Activated CD4-positive, alpha-beta T cell treated with anti-CD3 and anti-CD28 coated beads, Interleukin-2, amount 50 U/mL, for 48 hours (primary cell): Measurements from ENCODE around the gene MED15.

Experiments
- DNase-seq, 2 experiments: peaks; one replicate each; pipeline ENCODE4 v3.0.0-alpha.2; 2020

Gene MED15

DNA sequence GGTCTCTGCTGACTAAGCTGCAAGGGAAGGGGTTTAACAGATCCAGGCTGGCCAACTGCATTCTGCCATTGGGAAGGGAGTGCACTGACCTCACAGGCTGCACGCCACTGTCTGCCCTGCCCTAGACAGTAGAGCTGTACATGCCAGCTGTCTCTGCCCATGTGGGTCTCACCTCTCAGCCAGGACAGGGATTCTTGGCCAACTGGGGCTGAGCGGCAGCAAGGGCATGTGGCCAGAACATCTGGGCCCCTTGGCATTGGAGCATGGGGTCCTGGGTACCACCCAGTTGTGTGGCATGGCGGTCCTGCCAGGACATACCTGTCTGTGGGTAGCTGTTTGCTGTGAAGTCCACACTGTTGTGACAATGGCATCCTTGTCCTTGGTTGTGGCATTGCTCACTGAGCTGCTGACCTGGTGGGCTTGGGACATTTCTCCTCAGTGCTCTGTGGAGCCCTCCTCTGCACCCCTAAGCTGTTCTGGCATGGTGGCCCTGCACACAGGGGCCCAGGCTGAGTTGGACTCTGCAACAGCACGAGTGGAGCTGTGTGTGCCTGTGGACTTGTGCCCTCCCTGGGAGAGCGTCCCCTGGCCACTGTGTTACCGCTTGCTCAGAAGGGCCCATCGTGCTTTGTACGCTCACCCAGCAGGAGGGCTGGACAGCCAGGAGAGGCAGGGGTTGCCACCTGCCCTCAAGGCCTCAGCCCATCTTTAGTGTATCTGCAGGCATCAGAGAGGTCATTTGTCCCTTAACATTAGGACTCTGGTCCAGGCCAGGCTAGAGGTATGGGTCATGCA, 46.7 kb downstream of the MED15 start:
- no peak for DNase-seq

DNA sequence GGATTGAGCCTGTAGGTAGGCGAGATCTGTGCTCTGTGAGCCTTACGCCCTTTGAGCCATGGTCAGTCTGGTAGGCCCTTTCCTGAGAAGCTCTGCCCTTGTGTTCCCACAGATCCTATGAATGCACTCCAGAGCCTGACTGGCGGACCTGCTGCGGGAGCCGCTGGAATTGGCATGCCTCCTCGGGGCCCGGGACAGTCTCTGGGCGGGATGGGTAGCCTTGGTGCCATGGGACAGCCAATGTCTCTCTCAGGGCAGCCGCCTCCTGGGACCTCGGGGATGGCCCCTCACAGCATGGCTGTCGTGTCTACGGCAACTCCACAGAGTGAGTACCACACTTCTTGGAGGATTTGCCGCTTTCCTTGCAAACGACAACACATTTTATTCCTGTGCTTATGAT, 47.4 kb downstream of the MED15 start:
- DNase-seq: no peak

DNA sequence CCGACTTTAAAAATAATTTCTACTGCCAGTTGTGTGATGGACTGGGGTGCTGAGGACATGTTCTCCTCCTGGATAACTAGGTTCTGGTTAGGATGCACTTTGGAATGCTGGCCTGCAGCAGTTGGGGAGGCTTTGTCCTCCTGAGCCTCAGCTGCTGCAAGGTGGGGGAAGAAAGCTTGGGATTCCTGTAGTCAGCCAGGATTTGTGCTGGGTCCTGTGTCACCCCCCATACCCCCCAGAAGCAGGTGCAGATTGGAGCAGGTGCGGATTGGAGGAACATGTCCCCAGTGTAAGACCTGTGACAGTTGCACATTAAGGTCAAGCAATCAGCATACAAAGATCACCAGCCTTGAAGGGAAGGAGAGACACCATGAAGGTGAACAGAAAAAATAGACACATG, 51.1 kb downstream of the MED15 start:
- DNase-seq: no peak

DNA sequence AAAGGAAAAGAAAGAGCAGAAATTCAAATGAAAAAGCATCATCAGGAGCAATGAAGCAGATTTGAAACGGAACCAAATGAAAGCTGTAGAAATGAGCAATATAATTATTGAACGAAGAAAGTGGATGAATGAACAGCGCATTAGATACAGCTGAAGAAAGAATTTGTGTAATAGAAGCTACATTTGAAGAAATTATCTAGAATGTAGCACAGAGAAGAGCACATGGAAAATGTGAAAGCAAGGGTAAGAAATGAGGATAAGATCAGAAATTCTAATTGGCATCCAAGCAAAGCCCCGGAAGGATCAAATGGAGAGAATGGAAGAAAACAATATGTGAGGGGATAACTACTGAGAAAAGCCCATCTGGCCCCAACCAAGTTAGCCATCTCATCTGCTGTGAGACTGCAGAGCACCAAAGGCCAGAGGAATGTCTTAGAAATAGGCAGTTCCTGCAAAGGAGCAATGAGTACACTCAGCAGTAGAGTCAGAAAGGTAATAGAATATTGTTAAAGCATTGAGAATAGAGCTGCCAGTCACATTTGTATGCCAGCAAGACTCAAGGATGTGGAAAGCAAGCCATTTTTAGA, 51.9 kb downstream of the MED15 start:
- DNase-seq: no peak

DNA sequence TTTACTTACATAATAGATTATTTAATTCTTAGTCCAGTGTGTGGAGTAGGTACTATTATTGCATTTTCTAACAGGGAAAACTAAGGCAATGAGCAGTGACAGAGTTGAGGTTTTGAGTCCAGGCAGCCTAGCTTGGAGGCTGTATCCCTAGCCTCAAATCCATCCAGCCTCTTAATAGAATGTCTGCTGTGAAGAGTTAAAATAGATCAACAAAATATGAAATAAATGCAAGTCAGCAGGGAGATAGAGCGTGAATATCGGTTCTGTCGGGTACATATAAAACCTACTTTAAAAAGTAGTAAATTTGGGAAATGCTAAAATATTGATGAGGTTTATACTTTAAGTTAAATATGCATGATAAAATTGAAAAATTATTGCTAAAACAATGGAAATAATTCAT, 53.3 kb downstream of the MED15 start:
- DNase-seq: no peak

DNA sequence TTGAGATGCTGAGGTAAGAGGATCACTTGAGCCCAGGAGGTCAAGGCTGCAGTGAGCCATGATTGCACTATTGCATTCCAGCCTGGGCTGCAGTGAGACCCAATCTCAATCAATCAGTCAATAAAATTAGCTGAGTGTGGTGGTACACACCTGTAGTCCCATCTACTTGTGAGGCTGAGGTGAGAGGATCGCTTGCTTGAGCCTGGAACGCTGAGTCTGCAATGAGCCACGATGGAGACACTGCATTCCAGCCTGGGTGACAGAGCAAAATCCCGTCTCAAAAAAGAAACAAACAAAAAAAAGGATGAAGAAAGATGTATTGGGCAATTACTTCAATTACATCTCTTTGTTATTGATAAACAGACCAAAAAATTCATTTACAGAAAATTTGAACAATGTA, 54.5 kb downstream of the MED15 start:
- no peak for DNase-seq

DNA sequence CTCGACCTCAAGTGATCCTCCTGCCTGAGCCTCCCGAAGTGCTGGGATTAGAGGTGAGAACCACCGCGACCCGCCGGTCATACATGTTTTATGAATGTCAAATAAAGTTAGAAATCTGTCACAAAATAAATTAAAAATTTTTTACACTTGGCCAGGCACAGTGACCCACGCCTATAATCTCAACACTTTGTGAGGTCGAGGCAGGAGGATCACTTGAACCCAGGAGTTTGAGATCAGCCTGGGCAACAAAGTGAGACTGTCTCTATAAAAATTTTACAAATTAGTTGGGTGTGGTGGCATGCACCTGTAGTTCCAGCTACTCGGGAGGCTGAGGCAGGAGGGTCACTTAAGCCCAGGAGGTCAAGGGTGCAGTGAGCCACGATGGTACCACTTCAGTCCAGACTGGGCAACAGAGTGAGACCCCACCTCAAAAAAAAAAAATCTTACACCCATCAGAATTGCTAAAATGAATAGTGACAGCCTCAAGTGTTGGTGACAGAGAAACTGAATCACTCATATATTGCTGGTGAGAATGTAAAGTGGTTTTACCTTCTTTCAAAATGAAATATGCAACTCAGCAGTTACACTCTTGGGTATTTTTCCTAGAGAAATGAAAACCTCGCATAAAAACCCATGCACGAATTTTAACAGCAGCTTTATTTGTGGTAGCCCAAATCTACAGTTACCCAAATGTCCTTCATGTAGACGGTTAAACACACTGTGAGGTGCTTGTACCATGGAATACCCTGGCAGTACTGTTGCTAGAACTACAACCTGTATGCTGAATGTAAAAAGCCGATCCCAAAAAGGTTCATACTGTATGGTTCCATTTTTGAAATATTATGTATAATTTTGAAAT, 55.4 kb downstream of the MED15 start:
- no peak for DNase-seq

DNA sequence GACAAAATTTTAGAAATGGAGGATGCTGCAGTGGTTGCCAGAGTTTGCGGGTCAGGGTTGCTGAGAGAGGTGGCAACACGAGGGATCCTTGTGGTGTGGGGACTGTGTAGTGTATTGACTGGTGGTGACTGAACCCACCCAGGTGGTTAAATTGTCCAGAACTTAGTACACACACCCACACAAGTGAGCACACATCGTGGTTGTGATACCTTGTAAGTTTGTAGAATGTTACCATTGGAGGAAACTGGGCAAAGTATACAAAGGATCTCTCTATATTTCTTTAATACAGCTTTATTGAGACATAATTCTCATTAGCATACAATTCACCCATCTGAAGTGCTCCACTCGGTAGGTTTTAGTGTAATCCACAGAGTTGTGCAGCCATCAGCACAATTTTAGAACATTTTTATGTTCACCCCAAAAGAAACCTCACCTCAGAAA, 56.1 kb downstream of the MED15 start:
- DNase-seq: peak in 1 of 2 experiments; percentile 45

DNA sequence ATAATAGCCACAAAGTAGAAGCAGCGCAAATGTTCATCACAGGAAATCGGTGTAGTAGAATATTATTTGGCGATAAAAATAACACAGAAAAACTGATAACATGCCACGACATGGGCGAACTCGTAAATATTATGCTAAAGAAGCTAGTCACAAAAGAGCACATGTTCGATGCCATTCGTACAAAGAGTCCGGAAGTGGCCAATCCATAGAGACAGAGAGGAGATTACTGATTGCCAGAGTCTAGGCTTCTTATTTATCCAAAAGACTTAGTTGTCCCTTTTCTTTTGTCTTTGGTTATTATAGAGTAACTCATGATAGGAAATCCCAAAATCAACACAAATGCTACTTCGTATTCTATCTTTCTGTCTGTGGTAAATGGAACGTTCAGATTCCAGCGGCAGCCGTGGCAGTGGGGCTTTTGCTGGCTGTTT, 56.5 kb downstream of the MED15 start:
- no peak for DNase-seq

DNA sequence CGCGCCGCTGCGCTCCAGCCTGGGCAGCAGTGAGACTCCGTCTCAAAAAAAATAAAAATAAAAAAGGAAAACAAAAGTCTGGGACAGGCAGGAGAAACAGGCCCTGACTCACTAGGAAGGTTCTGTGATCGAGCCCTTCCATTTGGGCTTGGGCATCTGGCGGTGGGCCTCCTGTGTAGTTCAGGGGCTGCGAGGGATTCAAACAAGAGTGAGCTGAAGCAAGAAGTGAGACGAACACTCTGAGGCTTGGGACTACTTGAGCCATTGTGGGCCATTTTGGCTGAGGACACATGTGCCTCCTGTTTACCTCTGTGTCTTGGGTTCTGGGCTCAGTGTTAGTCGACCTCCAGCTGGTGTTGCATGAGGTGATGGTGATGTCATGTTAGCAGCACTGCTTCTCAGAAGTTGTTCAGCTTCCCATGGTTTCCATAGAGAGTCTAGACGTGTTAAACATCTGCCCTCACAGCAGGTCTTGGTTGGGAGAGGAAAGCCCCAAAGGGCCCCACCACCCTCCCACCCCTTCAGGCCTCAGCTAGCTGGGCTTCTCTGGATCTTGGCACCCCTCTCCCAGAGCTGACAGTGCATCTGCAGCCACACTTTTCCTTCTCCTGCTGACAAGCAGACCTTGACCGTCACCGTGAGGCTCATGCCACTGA, 57.8 kb downstream of the MED15 start:
- no peak for DNase-seq

DNA sequence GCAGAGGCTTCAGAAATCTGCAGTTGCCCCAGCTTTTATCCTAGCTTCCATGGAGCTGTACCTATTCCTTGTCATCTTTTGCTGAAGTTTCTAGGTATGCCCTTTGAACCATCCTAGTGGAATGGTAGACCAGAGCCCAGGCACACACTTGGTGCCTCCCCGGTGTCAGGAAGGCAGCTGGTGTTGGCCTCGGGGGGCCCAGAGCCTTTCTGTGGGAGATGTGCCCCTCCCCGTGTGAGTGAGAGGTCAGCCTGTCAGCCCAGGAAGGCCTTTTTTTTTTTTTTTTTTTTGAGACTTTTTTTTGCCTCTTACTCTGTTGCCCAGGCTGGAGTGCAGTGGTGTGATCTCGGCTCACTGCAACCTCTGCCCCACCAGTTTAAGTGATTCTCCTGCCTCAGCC, 58.4 kb downstream of the MED15 start:
- DNase-seq: no peak

DNA sequence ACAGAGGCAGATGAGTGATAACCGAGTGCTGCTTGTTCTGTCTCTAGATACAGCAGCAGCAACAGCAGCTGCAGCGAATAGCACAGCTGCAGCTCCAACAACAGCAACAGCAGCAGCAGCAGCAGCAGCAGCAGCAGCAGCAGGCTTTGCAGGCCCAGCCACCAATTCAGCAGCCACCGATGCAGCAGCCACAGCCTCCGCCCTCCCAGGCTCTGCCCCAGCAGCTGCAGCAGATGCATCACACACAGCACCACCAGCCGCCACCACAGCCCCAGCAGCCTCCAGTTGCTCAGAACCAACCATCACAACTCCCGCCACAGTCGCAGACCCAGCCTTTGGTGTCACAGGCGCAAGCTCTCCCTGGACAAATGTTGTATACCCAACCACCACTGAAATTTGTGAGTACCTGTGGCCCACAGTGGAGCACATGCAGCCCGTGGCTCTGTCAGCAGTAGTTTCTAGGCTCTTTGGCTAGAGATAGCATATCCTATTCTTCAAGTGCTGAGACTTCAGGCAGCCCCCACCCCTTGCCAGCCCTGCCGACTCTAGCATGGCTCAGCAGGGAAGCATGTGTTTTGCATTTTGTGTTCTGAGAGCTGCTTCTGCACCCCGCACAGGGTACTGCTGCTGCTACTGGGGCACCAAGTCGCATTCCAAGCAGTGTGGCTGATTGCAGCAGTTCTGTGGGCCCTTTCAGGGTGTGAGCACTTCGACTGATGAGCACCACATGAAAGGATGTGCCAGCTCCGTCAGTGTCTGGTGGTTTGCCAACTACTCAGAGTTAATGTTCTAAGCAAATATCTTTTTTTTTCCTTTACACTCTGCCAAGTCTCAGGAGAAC, 59.2 kb downstream of the MED15 start:
- peak; percentile 39 to 45 for DNase-seq

DNA sequence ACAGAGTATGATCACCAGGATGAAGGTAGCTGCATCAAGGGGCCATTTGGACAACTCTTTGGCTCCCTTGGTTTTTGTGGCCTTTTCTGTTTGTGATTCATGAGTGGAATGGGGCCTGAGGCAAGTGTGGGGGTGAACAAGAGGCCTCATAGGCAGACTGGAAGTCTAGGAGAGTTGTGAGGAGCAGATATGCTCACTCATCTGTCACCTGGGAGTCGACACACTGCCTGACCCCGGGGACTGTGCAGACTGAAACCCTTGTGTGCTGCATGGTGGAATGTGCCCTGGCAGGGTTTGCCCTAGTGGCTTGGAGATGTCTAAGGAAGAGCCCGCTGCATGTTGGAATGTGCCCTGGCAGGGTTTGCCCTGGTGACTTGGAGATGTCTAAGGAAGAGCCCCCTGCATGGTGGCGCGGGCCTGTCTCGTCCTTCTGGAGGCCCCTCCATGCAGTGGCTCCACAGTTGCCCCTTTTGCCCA, 60.0 kb downstream of the MED15 start:
- DNase-seq: no peak

DNA sequence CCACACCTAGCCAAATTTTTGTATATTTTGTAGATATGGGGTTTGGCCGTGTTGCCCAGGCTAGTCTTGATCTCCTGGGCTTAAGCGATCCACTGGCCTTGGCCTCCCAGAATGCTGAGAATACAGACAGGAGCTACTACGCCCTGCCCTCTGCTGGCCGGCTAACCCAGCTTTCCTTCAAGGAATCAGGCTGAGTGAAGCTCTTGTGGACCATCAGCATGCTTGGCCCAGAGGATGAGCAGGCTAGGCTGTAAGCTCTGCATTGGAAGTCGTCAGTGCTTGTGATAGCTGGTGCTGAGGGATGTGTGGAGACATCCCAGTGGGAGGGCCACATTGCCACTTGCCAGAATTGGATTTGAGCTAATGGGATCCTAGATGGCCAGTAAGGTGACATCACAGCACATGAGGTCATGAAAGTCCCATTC, 60.6 kb downstream of the MED15 start:
- DNase-seq: no peak

DNA sequence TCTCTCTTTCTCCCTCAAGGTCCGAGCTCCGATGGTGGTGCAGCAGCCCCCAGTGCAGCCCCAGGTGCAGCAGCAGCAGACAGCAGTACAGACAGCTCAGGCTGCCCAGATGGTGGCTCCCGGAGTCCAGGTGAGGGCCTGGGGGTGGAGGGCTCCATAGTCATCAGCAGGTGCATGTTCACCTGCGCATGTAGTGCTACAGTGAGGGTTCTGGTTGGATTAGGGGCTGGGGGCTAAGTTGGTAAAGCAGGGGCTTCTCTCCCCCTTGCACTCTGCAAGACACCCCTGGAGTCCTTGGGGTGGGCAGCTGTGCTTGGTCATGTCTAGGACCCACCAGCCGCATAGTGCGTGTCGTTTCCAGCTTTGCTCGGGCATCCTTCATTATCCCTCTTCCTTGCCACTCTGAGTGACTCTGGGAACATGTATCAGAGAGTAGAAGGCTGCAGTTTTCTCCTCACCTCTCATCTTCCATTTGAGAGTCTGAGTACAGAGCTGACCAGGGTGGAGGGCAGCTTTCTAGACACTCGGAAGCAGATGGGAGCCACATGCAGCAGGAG, 61.2 kb downstream of the MED15 start:
- DNase-seq: no peak

DNA sequence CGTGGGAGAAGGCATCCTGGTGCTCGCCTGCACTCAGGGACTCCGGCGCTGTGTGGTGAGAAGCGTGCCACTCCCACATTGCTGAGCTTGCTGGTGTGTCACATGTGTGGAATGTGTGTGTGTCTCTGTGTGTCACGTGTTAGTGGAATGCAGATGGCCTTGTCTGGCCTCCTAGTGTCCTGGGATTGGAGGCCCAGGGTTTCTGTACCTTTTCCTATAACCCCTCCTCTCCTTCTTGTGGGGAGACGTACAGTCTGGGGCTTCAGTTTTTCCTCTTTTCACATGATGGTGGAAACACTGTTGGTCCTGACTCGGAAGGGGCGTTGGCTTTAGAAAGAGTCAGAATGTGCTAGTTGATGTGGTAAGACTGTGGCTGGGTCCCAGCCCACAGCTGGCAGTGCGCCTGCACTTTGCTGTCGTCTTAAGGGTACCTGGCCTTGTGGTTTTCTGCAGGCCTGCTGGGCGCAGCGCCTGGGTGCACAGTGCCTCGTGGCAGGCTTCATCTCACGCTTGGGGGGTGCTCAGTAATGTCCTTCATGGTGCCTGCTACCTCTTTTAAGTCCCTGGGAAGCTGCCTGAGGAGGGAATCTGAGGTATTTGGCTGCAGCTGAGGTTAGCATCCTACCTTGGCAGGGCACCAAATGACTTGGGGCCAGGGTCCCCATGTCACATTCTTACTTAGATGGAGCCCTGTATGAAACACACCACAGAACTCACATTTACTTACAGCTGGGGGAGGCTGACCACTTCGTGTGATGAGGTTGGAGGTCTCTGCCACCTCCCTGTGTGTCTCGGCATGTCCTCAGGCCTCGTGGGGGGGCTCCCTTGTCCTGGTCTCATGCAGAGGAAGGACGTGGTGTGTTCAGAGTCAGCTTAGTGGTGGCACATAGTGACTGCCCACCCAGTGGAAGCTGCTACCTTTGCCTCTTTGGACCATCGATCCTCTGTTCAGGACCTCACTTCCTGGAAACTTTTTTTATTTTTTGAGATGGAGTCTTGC, 61.9 kb downstream of the MED15 start:
- DNase-seq: peak; percentile 64 to 74

DNA sequence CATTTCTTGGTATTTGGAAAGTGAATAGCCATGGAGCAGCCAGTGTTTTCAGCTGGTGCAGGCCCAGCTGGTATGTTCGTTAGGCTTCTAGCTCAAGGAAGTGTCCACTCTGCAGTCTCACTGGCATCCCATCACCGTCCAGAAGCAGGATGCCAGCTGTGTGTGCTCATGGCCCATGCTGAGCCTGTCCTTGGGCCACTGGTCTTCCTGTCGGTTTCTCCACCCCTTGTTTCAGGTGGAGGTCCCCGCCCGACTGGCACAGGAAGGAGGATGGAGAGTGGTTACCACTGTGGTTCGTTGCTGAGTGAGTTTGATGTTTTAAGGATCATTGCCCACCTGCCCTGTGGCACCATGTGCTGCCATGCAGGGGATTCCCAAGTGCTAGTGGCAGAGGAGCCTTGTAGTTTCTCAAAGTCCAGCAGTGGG, 63.7 kb downstream of the MED15 start:
- DNase-seq: no peak

DNA sequence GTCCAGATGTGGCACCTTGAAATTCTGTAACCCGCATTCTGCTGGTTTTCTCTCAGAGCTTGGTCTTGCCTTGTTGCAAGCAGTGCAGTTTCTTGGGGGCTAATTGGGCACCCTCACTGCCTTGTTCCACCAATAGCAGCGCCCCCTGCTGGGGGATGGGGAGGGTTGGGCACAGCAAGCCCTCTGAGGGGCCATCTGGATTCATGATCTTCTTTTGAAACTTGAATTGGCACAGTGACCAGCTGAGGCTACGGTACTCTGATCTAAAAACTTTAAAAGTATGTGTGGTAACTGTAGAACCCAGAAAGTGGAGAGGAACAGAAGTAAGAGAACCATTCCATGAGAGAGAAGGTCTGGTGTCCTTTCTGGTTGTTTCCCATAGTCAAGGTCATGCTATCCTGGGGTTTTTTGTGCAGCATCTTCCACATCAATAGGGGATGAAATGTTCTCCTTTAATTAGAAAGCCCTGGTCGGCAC, 64.2 kb downstream of the MED15 start:
- DNase-seq: peak; percentile 70 to 73

DNA sequence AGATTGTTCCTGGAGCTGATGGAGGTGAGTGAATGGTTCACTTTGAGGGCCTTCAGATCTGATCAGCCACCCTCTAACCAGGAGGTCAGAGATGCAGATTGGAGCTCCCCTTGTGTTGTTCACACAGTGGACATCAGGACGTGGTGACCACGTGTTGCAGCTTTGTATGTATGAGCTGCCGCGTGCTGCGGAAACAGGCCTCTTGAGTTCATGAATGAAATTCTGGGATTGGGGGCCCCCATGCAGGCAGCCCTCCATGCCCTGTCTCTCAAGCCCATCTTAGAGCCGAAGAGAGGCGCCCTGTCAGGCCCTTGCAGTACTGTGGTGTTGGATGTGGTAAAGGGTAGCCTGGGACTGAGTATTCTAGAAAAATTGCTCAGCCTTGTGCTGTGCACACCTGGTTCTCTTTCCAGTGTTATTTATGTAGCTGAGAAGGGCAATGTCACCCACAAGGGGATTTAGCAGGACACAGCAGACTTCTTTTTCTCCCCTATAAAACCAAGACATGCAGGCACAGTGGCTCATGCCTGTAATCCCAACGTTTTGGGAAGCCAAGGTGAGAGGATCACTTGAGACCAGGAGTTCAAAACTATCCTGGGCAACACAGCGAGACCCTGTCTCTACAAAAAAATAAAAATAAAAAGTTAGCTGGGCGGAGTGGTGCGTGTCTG, 64.9 kb downstream of the MED15 start:
- DNase-seq: no peak
